Measurements from ENCODE around the gene C14orf39. TPM values are rescaled to one million over a fixed set of nuclear protein-coding genes. Genes with fewer than 3 reads are reported as not detected.

The C14orf39 gene
- total and polyA plus RNA-seq, 2 of the 13 experiments (the other 11 are each of a cell fraction or from before 2014, with no cell fraction given): not detected

Other genes with a start within 250 kb of the C14orf39 start
- 29.8 and 37.6 TPM in 2 replicates for gene PPM1A, start 236.8 kb downstream of the C14orf39 start, total RNA-seq (2016; rRNA removed; fragmentation: Illumina TruSeq; extraction: Trizol)
- 20.4 and 23.3 TPM in 2 replicates for gene PPM1A, start 236.8 kb downstream of the C14orf39 start, polyA plus RNA-seq (2011; rRNA removed)
- not detected in 2 replicates for gene SIX6, start 23.1 kb upstream of the C14orf39 start, total RNA-seq (2016; rRNA removed; fragmentation: Illumina TruSeq; extraction: Trizol)
- gene SIX6, start 23.1 kb upstream of the C14orf39 start, polyA plus RNA-seq (2011; rRNA removed): not detected in 2 replicates
- gene SIX1, start 163.4 kb upstream of the C14orf39 start, total RNA-seq (2016; rRNA removed; fragmentation: Illumina TruSeq; extraction: Trizol): 6.5 and 6.8 TPM in 2 replicates
- gene SIX1, start 163.4 kb upstream of the C14orf39 start, polyA plus RNA-seq (2011; rRNA removed): 1.3 and 1.7 TPM in 2 replicates
- 6.0 and 6.7 TPM in 2 replicates for gene SIX4, start 238.3 kb upstream of the C14orf39 start, total RNA-seq (2016; rRNA removed; fragmentation: Illumina TruSeq; extraction: Trizol)
- gene SIX4, start 238.3 kb upstream of the C14orf39 start, polyA plus RNA-seq (2011; rRNA removed): 4.5 and 5.0 TPM in 2 replicates
- 94.8 and 130 TPM in 2 replicates for gene MNAT1, start 248.7 kb upstream of the C14orf39 start, total RNA-seq (2016; rRNA removed; fragmentation: Illumina TruSeq; extraction: Trizol)
- 45.8 and 49.2 TPM in 2 replicates for gene MNAT1, start 248.7 kb upstream of the C14orf39 start, polyA plus RNA-seq (2011; rRNA removed)